ENCODE data around the gene PLAC8.
"Not testable (repeated sequence)": the region's sequence is repeated elsewhere in the genome, so short reads cannot be mapped to it uniquely, and the experiment has no call there.

The PLAC8 gene

DNA sequence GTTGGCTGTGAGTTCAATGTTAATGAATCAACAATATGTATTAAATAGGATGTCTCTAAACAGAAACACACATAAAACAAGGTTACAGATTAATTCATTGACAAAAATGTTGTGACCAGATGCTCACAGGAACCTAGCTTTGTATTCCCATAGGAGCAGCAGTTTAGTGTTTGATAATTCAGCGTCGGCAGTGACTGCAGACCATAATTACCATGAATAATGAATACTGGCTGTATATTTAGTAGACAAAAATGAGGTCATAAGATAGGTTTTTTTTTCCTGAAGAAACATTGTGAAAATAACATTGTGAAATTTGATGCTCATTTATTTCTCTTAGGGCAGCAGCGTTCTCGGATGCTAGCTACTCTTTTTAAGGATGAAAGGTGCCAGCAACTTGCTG, 51.8 kb downstream of the PLAC8 start:
- no peak for DNase-seq

DNA sequence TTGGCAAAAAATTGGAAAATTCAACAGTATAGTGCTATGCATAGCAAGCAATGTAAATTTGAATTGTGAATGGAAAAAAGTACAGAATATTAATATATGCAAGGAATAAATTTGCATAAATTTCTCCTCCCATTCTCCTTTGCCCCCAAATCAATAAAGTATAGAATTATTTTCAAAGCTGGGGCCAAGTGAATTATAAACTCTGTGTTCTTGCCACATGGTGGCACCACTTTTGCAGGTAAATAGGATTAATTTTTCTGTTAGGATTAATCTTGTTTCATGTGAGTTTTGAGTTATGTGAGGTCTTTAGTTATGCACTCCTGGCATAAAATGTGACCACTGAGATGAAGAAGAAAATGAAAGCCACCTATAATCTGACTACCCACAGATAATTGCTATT, 59.6 kb downstream of the PLAC8 start:
- no peak for DNase-seq

DNA sequence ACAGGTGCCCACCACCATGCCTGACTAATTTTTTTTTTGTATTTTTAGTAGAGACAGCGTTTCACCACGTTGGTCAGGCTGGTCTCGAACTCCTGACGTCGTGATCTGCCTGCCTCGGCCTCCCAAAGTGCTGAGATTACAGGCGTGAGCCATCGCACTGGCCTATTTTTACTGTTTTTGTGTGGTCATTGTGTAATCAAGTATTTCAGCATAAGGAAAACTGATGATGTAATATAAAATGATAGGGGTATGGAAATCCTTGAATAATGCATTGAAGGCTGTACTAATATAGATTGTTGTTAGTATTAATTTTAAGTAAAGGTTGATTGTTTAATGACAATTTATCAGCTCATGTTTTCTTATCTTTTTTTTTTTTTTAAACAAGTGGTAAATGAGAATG, 65.7 kb downstream of the PLAC8 start:
- DNase-seq: not testable (repeated sequence)

DNA sequence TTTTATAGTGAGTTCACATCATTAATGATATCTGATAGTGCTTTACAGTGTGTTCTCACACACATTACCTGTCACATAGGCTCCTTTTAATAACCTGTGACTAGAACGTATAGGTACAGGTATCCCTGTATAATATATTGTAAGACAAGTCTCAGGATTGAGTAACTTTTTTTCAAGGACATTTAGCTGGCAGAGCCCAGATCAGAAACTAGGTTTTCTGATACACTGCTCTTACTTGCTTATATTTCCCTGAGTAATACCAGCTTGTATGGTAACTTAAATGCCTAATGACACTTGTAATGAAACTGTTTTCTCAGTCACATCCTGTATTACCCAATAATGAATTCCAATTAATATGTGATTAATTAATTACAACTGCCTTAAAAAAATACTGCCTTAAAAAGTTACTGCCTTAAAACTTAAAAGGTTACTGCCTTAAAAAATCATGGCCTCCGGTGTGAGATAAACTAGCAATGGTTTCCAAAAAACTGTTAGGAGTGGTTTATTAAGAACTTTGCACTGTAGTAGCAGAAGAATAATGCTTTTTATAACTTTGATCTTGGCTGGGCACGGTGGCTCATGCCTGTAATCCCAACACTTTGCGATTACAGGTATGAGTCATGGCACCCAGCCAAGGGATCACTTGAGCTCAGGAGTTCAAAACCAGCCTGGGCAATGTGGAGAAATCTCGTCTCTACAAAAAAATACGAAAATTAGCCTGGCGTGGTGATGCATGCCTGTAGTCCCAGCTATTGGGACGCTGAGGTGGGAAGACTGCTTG, 67.6 kb downstream of the PLAC8 start:
- DNase-seq: no peak

DNA sequence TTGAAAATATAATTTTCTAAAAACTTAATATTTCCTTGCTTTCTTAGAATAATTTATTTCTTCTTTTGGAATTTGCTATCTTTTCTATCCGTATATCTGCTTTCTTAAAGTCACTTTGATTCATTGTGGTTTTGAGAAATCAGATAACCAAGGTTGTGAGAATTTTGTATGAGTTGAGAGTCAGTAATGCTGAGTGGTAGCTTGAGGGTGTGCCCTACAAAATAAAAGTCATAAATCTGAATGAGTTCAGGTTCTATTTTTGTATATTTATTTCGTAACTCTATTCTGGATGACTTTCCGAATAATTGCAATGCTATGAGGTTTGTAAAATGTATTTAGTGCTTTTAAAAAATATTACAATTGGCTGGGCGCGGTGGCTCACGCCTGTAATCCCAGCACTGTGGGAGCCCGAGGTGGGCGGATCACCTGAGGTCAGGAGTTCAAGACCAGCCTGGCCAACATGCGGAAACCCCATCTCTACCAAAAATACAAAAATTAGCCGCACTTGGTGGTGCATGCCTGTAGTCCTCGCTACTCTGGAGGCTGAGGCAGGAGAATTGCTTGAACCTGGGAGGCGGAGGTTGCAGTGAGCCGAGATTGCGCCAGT, 70.6 kb downstream of the PLAC8 start:
- no peak for DNase-seq

DNA sequence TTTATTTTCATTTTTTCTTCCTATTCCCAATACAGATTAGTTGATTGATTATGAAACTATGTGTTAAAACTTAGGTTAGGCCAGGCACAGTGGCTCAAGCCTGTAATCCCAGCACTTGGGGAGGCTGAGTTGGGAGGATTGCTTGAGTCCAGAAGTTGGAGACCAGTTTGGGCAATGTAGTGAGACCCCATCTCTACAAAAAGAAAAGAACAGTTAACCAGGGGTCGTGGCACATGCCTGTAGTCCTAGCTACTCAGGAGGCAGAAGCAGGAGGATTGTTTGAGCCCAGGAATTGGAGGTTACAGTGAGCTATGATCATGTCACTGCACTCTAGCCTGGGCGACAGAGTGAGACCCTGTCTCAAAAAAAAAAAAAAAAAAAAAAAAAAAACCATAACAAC, 71.4 kb downstream of the PLAC8 start:
- not testable (repeated sequence) for DNase-seq

DNA sequence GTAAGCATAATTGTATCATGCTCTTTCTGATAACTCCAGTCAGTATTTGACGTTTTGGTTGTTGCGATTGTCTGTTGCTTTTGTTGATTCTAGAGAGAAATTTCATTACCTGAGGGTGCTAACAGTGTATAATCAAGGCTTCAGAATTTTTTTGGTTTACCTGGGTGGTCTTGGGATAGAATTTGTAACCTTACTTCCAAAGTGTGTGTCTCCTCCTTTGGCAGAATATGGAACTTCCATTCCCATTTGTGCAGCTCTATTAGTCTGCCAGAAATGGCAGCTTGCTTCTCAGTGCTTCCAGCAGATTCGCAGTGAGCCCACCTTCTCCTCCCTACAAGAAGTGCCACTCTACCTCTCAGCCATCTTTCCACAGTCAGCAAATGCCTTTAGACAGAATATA, 74.3 kb downstream of the PLAC8 start:
- DNase-seq: no peak

Data from activated CD4-positive, alpha-beta T cell treated with anti-CD3 and anti-CD28 coated beads for 4 hours (primary cell).